Fibroblast of lung (primary cell): ENCODE data around the gene AMBRA1.

Source experiments
- EZH2 ChIP-seq: IDR thresholded peaks from 2 replicates; pipeline ENCODE4 v1.5.1; 2012; ENCODE audit warnings: low read length, control low read depth, mild to moderate bottlenecking; ENCODE audit errors: missing control alignments
- TF ChIP-seq, protein P1 (sequence below), 2 donors: IDR thresholded peaks in 1 of 2; conservative IDR thresholded peaks in 1 of 2; 1 replicate in 1 of 2; 2 replicates in 1 of 2; pipeline ENCODE4 v1.5.1; 2011 to 2012; ENCODE audit warnings: low read length in 2 of 2, control low read depth in 1 of 2, inconsistent platforms in 1 of 2, low read depth in 1 of 2, mild to moderate bottlenecking in 1 of 2

DNA sequence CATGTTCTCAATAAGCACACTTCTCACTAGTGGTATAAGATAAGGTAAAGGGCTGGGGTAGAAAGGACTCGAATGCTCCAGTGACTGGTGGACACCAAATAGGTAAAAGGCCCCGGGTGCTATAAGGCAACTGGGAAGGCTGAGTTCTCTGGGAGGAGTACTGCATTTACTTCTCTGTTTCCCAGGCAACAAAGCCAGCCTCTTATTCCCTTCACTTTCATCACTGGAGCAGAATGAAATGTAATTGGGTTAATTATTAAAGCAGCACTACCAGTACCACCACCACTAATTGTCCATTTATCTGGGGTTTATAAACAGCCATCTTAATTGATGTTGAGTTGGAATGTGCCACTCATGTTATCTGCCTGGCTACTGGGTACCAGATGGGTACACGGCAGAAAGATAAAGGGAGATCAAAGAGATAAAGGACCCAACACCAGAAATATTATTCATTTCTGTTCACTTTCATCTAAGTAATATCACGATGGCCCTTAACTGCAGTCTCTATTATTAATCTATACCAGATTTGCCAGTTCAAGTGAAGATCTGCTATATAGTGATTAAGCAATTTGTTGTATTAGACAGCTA lies 107.9 kb downstream of the AMBRA1 start:
- TF ChIP-seq, protein P1, sequence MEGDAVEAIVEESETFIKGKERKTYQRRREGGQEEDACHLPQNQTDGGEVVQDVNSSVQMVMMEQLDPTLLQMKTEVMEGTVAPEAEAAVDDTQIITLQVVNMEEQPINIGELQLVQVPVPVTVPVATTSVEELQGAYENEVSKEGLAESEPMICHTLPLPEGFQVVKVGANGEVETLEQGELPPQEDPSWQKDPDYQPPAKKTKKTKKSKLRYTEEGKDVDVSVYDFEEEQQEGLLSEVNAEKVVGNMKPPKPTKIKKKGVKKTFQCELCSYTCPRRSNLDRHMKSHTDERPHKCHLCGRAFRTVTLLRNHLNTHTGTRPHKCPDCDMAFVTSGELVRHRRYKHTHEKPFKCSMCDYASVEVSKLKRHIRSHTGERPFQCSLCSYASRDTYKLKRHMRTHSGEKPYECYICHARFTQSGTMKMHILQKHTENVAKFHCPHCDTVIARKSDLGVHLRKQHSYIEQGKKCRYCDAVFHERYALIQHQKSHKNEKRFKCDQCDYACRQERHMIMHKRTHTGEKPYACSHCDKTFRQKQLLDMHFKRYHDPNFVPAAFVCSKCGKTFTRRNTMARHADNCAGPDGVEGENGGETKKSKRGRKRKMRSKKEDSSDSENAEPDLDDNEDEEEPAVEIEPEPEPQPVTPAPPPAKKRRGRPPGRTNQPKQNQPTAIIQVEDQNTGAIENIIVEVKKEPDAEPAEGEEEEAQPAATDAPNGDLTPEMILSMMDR (conservative IDR thresholded peaks at IDR 0.05 in 1 of 2, IDR thresholded peaks at IDR 0.05 in 1 of 2; ENCODE audit: low read depth in 1 of 2, low read length in 2 of 2), result no peak
- TF ChIP-seq EZH2, result no peak
